Retinal pigment epithelial cell (primary cell): ENCODE measurements around the gene GKN2.

Experiments used
- DNase-seq: peaks from one replicate; pipeline ENCODE4 v3.0.0-alpha.2; 2010; ENCODE audit warnings: low read depth
- H3K4me3 ChIP-seq: 2 replicates; pipeline ENCODE4 v1.5.1; 2011; ENCODE audit warnings: mild to moderate bottlenecking, low read length, control low read depth, moderate library complexity
- TF ChIP-seq, protein P1 (sequence below): conservative IDR thresholded peaks from 2 replicates; pipeline ENCODE4 v1.5.1; 2011; ENCODE audit warnings: low read depth, low read length, control low read depth, inconsistent platforms

Gene GKN2

DNA sequence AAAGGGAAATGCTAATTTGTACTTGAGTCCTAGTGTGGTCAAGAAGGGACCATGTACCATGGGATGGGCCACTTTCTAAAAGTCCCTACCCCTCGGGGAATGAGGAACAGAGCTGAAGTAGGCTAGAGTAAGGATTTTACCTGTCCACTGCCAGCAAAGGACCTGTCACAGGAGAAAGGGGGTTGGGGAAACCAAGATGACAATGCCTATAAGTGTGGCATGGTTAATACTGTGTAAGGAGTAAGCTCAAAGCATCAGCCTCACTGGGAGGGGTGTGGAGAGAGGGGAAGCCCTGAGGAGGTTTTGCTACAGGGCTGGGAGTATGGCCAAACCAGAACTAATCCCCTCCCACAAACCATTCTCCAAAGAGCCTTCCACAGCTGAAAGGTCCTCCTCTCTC is 15.8 kb downstream of the GKN2 start:
- H3K4me3 ChIP-seq = no peak overlapping the region
- TF ChIP-seq, protein P1, sequence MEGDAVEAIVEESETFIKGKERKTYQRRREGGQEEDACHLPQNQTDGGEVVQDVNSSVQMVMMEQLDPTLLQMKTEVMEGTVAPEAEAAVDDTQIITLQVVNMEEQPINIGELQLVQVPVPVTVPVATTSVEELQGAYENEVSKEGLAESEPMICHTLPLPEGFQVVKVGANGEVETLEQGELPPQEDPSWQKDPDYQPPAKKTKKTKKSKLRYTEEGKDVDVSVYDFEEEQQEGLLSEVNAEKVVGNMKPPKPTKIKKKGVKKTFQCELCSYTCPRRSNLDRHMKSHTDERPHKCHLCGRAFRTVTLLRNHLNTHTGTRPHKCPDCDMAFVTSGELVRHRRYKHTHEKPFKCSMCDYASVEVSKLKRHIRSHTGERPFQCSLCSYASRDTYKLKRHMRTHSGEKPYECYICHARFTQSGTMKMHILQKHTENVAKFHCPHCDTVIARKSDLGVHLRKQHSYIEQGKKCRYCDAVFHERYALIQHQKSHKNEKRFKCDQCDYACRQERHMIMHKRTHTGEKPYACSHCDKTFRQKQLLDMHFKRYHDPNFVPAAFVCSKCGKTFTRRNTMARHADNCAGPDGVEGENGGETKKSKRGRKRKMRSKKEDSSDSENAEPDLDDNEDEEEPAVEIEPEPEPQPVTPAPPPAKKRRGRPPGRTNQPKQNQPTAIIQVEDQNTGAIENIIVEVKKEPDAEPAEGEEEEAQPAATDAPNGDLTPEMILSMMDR = no peak
- no peak for DNase-seq

DNA sequence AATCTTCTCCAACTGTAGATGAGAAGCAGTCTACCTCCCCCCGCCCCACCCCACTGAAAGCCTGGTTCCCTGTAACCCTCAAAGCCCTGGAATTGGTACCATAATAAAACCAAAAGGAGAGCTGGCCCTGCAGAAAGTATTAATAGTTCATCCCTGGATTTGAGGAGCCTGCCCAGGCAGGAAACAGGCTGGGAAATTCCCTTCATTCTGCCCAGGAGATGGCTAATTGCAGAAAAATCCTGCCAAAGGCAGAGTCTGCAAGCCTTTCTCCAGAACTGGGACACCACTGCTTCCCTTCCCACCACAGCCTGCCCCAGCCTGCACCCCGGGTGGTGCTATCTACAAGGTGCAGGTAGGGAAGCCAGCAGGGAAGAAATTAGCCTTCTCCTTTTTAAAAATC is 16.3 kb downstream of the GKN2 start:
- no peak overlapping the region for H3K4me3 ChIP-seq
- DNase-seq = no peak
- TF ChIP-seq, protein P1 = no peak

GRCh38 chr2:68935471-68935870 is 17.2 kb downstream of the GKN2 start:
- no peak overlapping the region for H3K4me3 ChIP-seq
- DNase-seq = no peak
- TF ChIP-seq, protein P1 = no peak

- TF ChIP-seq, protein P1 = no peak
- no peak for DNase-seq
- no peak overlapping the region for H3K4me3 ChIP-seq
Measured at GRCh38 chr2:68934021-68934420, 18.7 kb downstream of the GKN2 start.

- no peak overlapping the region for H3K4me3 ChIP-seq
- no peak for DNase-seq
- TF ChIP-seq, protein P1 = no peak
Measured at GRCh38 chr2:68932402-68932801, 20.3 kb downstream of the GKN2 start.

GRCh38 chr2:68931799-68932198 is 20.9 kb downstream of the GKN2 start:
- no peak overlapping the region for H3K4me3 ChIP-seq
- peak; percentile 20 for DNase-seq
- TF ChIP-seq, protein P1 = no peak

GRCh38 chr2:68931149-68931711 is 21.5 kb downstream of the GKN2 start:
- TF ChIP-seq, protein P1 = no peak
- H3K4me3 ChIP-seq = no peak overlapping the region
- no peak for DNase-seq
